GM12878 (cell line): Measurements from ENCODE around the gene RAB25.

Experiments
- ATF3 ChIP-seq: IDR thresholded peaks from 2 replicates; pipeline ENCODE4 v1.6.1; 2011; ENCODE audit warnings: low read depth, mild to moderate bottlenecking, low read length, moderate library complexity, borderline replicate concordance; ENCODE audit errors: extremely low read depth
- CBFB ChIP-seq: IDR thresholded peaks from 2 replicates; pipeline ENCODE4 v1.6.1; 2016; ENCODE audit warnings: antibody characterized with exemption, low read depth
- CREB1 ChIP-seq: IDR thresholded peaks from 2 replicates; pipeline ENCODE4 v1.6.1; 2012; ENCODE audit warnings: low read depth, mild to moderate bottlenecking, inconsistent platforms
- CTCF ChIP-seq, 3 experiments: IDR thresholded peaks in 2 of 3; conservative IDR thresholded peaks in 1 of 3; 2 replicates each; pipeline ENCODE4 v1.5.1; 2011; ENCODE audit warnings: low read depth in 3 of 3, low read length in 3 of 3, mild to moderate bottlenecking in 3 of 3, control low read depth in 2 of 3, moderate library complexity in 2 of 3, inconsistent platforms in 1 of 3, mixed read lengths in 1 of 3; ENCODE audit not compliant: control insufficient read depth in 2 of 3, insufficient read depth in 1 of 3; ENCODE audit errors: extremely low read depth in 1 of 3
- MYC ChIP-seq: IDR thresholded peaks from 2 replicates; pipeline ENCODE4 v1.6.1; 2011; ENCODE audit warnings: mild to moderate bottlenecking, low read length, moderate library complexity, inconsistent platforms; ENCODE audit not compliant: insufficient read depth, insufficient replicate concordance, insufficient read length, severe bottlenecking
- NFYB ChIP-seq: IDR thresholded peaks from 2 replicates; pipeline ENCODE4 v1.6.1; 2011; ENCODE audit warnings: low read depth, mild to moderate bottlenecking, low read length, improper control_type of control experiment, moderate library complexity; ENCODE audit not compliant: insufficient read depth
- PKNOX1 ChIP-seq: fragments of 450-650 bp; IDR thresholded peaks from 2 replicates; pipeline ENCODE4 v1.6.1; 2016; ENCODE audit warnings: mild to moderate bottlenecking
- POLR2A ChIP-seq: IDR thresholded peaks from 2 replicates; pipeline ENCODE4 v1.6.1; 2011; ENCODE audit warnings: low read depth, mild to moderate bottlenecking, low read length
- POLR2AphosphoS5 ChIP-seq: IDR thresholded peaks from 2 replicates; pipeline ENCODE4 v1.6.1; 2011; ENCODE audit warnings: mild to moderate bottlenecking, low read length, inconsistent platforms
- SMARCA5 ChIP-seq: fragments of 450-650 bp; IDR thresholded peaks from 2 replicates; pipeline ENCODE4 v1.6.1; 2017; ENCODE audit warnings: mild to moderate bottlenecking
- SUZ12 ChIP-seq: fragments of 200-600 bp; sonication (generic); IDR thresholded peaks from one replicate; pipeline ENCODE4 v1.6.1; 2018; ENCODE audit warnings: antibody characterized with exemption, mild to moderate bottlenecking; ENCODE audit not compliant: unreplicated experiment
- TBL1XR1 ChIP-seq: IDR thresholded peaks from 2 replicates; pipeline ENCODE4 v1.6.1; 2012; ENCODE audit warnings: low read depth, low read length, improper control_type of control experiment
- ZNF24 ChIP-seq: fragments of 450-650 bp; IDR thresholded peaks from 2 replicates; pipeline ENCODE4 v1.6.1; 2017; ENCODE audit warnings: antibody characterized with exemption, mild to moderate bottlenecking

- TF ChIP-seq MYC = no peak
- TF ChIP-seq CTCF (IDR thresholded peaks at IDR 0.05 in 2 of 3, conservative IDR thresholded peaks at IDR 0.05 in 1 of 3; ENCODE audit: control insufficient read depth in 2 of 3, extremely low read depth in 1 of 3, insufficient read depth in 1 of 3, low read depth in 3 of 3, low read length in 3 of 3) = no peak
- no peak for TF ChIP-seq CBFB
- TF ChIP-seq ATF3 = no peak
- TF ChIP-seq CREB1 = peak; percentile 77
- no peak for TF ChIP-seq TBL1XR1
- TF ChIP-seq ZNF24 = no peak
- no peak for TF ChIP-seq PKNOX1
- no peak for TF ChIP-seq POLR2A
- no peak for TF ChIP-seq SUZ12
- TF ChIP-seq NFYB = no peak
- no peak for TF ChIP-seq SMARCA5
- no peak for TF ChIP-seq POLR2AphosphoS5
Observed at GRCh38 chr1:156082309-156083091, 21.5 kb downstream of the RAB25 start, which contains the start of gene MEX3A.
